ENCODE measurements around the gene TFCP2L1. TPM values are rescaled to one million over a fixed set of nuclear protein-coding genes. Genes with fewer than 3 reads are reported as not detected.
A peak's percentile ranks its signal among the peaks of the same experiment; 100 is the strongest.

TFCP2L1 gene
- total RNA-seq, 1 experiment from 2014 or later = 1.8 TPM

- peaks cover 2 to 5% of the 10 kb centered on the region in 2 experiments; a peak in 3 of 4 replicates for H3K4me1 Mint-ChIP-seq
- no peak overlapping the region for H4K8ac ChIP-seq (replicated peaks; ENCODE audit: insufficient read length, low read depth, low read length)
- no peaks in the 10 kb centered on the region for H3K79me1 ChIP-seq (ENCODE audit: insufficient read depth, low read depth, low read length, poor library complexity, severe bottlenecking)
- H3K56ac ChIP-seq (ENCODE audit: insufficient read length, low read depth, low read length) = no peak overlapping the region
- peak; percentile 78 for TF ChIP-seq CTCF (conservative IDR thresholded peaks at IDR 0.05)
- no peak overlapping the region for H2BK5ac ChIP-seq (ENCODE audit: insufficient read length, low read length)
- no peak overlapping the region for H3K4ac ChIP-seq (ENCODE audit: low read depth, low read length)
- H3K27ac Mint-ChIP-seq = no peak overlapping the region
- peaks cover 14% of the 10 kb centered on the region for H3K27me3 Mint-ChIP-seq (ENCODE audit: low read depth)
- no peak overlapping the region for H2BK20ac ChIP-seq (ENCODE audit: low read depth, low read length, poor library complexity, severe bottlenecking)
- H3K36me3 Mint-ChIP-seq (ENCODE audit: insufficient read depth in 1 of 3, low read depth in 3 of 3) = no peaks in the 10 kb centered on the region
- no peak overlapping the region for H3K23ac ChIP-seq (ENCODE audit: insufficient read length, low read depth, low read length)
- no peak overlapping the region for H4K91ac ChIP-seq (ENCODE audit: insufficient read length, low read depth, low read length)
- no peak overlapping the region for H3K4me2 ChIP-seq (ENCODE audit: insufficient read depth, insufficient read length, low read length)
- no peak overlapping the region for H2AFZ ChIP-seq (ENCODE audit: low read length)
- H3T11ph ChIP-seq (ENCODE audit: low read length) = no peak overlapping the region
- peak; percentile 71 for DNase-seq
- H2AK5ac ChIP-seq (ENCODE audit: insufficient read length, low read length) = no peak overlapping the region
- no peak overlapping the region for H3K4me3 Mint-ChIP-seq
- H3K79me2 ChIP-seq (ENCODE audit: insufficient read depth, low read length) = no peaks in the 10 kb centered on the region
- no CpG with 5 or more reads among the region's 9 CpGs for WGBS (ENCODE audit: extremely low coverage, insufficient read length, low lambda C conversion rate)
- no peaks in the 10 kb centered on the region for H3K27me3 ChIP-seq (ENCODE audit: insufficient read depth, low read length)
- no peak overlapping the region for H4K5ac ChIP-seq (ENCODE audit: insufficient read length, low read depth, low read length)
- H3K9me3 Mint-ChIP-seq = no peaks in the 10 kb centered on the region
- H2BK15ac ChIP-seq (ENCODE audit: low read depth, low read length) = no peak overlapping the region
- H3K14ac ChIP-seq (ENCODE audit: insufficient read depth, low read length) = no peak overlapping the region
- no peaks in the 10 kb centered on the region for H3K4me1 ChIP-seq (ENCODE audit: insufficient read depth, low read length)
- H3K18ac ChIP-seq (ENCODE audit: insufficient read length, low read depth, low read length) = no peak overlapping the region
- H3K9me3 ChIP-seq (ENCODE audit: control insufficient read depth, low read depth, low read length) = no peaks in the 10 kb centered on the region
- H2BK12ac ChIP-seq (ENCODE audit: insufficient read length, low read depth, low read length) = no peak overlapping the region
- H3K9ac ChIP-seq (ENCODE audit: extremely low read depth, insufficient read length, low read length) = no peak overlapping the region
- no peaks in the 10 kb centered on the region for H3K23me2 ChIP-seq (ENCODE audit: insufficient read length, low read depth, low read length, poor library complexity, severe bottlenecking)
- H3K27ac ChIP-seq (ENCODE audit: insufficient read length, low read depth, low read length) = no peak overlapping the region
- no peak overlapping the region for H2BK120ac ChIP-seq (ENCODE audit: low read depth, low read length, poor library complexity, severe bottlenecking)
- H4K20me1 ChIP-seq (ENCODE audit: control insufficient read depth, insufficient read depth, insufficient read length) = no peaks in the 10 kb centered on the region
These were observed 12.3 kb upstream of the TFCP2L1 start for GRCh38 chr2:121297217-121297830.

All from H9 (cell line).